GM19240 (cell line): ENCODE data around the gene TXK.

Source experiments
- DNase-seq: peaks from one replicate; pipeline ENCODE4 v3.0.0; 2011; ENCODE audit warnings: low spot score; ENCODE audit not compliant: insufficient read length

Gene TXK

DNA sequence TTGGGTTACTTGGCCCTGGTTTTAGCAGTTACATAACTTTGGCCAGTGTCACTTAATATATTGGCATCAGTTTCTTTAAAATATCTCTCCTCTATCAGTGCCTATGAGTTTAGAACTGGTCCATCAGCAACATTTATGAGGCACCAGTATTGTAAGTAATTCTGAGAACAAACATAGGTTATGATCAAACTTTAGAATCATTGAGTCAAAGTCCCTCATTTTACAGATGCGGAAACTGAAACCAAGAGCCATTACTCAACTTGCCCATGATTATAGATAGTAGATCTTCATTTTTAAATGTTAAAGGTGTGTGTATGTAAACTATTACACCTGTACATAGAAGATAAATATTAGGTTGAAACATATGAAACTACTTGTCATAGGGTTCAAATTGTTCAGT, 113.0 kb downstream of the TXK start:
- no peak for DNase-seq

DNA sequence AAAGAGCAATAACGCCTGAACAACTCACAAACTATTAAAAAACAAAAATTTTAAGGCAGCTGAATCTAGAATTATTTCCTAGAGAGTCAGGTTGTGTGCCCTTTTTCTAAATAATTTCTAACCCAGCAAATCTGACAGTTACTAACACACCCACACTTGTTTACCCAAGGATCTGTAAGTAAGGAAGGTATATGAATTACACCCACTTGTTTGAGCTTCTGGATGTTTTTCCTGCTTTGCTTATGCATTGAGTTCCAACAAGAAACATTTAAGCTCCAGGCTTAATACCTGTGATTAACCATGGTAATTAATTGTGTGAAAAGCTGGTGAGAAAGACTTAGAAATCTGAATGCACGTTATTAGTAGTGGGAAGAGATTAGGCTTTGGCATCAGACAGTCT, 115.9 kb downstream of the TXK start:
- DNase-seq: no peak

DNA sequence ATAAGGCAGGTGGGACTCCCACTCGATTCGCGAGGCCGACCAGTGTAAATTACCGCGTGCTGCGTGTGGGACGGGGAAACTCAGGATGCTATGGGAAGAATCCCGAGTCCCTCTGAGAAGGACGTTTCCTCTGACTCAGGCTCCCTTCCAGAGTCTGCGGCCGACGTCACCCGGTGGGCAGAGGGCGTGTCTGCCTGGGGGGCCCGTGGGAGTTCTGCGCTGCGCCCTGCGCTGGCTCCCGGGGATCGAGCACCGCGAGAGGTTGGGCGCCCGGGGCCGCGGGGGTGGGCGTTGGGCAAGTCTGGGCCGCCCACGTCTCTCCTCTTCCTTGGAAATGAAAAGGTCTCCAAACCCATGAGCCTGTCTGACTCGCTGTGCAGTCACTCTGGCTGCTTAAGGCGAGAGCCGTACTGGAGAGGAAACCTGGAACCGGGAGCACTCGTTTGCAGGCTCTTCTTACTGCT, 116.9 kb downstream of the TXK start:
- DNase-seq: no peak
